Testis (tissue), 3 donors: ENCODE data around the gene MAPK6. TPM values are rescaled to one million over a fixed set of nuclear protein-coding genes. Genes with fewer than 3 reads are reported as not detected.
"Not testable (repeated sequence)": the region's sequence is repeated elsewhere in the genome, so short reads cannot be mapped to it uniquely, and the experiment has no call there.

Source experiments
- DNase-seq: peaks from one replicate; pipeline ENCODE4 v3.0.0-alpha.2; 2019
- H3K27ac ChIP-seq, 2 donors: fragments of 200-600 bp; sonication (generic); one replicate each; pipeline ENCODE4 v1.5.1; 2019
- H3K27me3 ChIP-seq: fragments of 200-600 bp; sonication (generic); one replicate; pipeline ENCODE4 v1.5.1; 2019
- H3K36me3 ChIP-seq: fragments of 200-600 bp; sonication (generic); one replicate; pipeline ENCODE4 v1.5.1; 2017; ENCODE audit warnings: low read depth; ENCODE audit errors: missing control alignments
- H3K4me1 ChIP-seq: fragments of 200-600 bp; sonication (generic); one replicate; pipeline ENCODE4 v1.5.1; 2019
- H3K4me3 ChIP-seq, 2 donors: fragments of 200-600 bp; sonication (generic); one replicate each; pipeline ENCODE4 v1.5.1; 2017 to 2019
- H3K9me3 ChIP-seq: fragments of 200-600 bp; sonication (generic); one replicate; pipeline ENCODE4 v1.5.1; 2017
- POLR2A ChIP-seq: fragments of 450-650 bp; IDR thresholded peaks from one replicate; pipeline ENCODE4 v1.6.1; 2017; ENCODE audit warnings: antibody characterized with exemption, mild to moderate bottlenecking, moderate library complexity
- WGBS, 2 donors: methylation state at CpG; one replicate each; pipeline ENCODE4 v1.1.5; 2018; 5-methylcytosine and 5-hydroxymethylcytosine counted together
- intact Hi-C: fragments of 100-400 bp; cut with DNase I; formaldehyde crosslinking; loops from one replicate; pipeline ENCODE4 v1.15.1; 2023; ENCODE audit warnings: low total_unique reads
- polyA plus RNA-seq: library from polyadenylated mRNA; stranded (reverse); fragments of 350-450 nt; fragmentation: Illumina TruSeq; extraction: RNeasy Lipid Tissue Mini Kit (QIAGEN cat#74804); gene quantifications from one replicate; pipeline ENCODE4 v1.2.3, GENCODE V29; 2014; ENCODE audit warnings: low read depth, low replicate concordance; ENCODE audit not compliant: insufficient read depth
- total RNA-seq, 2 donors: library from RNA; depleted of rRNA; stranded (reverse); fragments of >200 nt; gene quantifications; one replicate each; pipeline ENCODE4 v1.2.3, GENCODE V29; 2016
- TF ChIP-seq, protein P1 (sequence below), 3 experiments: fragments of 450-650 bp in 2 of 3; fragments of 200-600 bp in 1 of 3; sonication (generic) in 1 of 3; IDR thresholded peaks; one replicate each; pipeline ENCODE4 v1.5.1; 2016 to 2019; ENCODE audit warnings: antibody characterized with exemption in 3 of 3, mild to moderate bottlenecking in 2 of 3, moderate library complexity in 1 of 3

Gene MAPK6
- total and polyA plus RNA-seq, 3 donors from 2014 or later = 50.6 to 58.8 (median 57.6) TPM

DNA sequence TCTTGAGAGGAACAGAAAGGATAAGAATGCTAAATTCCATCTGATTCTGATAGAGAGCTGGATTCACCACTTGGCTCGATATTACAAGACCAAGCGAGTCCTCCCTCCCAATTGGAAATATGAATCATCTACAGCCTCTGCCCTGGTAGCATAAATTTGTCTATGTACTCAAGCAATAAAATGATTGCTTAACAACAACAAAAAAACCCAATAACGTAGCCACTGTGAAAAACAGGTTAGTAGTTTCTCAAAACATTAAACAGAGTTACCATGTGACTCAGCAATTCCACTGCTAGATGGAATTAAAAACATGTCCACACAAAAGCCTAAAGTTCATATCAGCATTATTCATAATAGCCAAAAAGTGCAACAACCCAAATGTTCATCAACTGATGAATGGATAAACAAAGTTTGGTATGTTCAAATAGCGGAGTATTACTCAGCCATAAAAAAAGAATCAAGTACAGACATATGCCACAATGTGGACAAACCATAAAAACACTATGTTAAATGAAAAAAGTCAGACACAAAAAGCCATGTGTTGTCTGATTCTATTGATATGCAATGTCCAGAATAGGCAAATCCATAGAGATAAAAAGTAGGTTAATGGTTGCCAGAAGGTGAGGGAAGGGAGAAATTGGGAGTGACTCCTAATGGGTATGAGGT lies 76.7 kb downstream of the MAPK6 start:
- no peaks in the 10 kb centered on the region for H3K36me3 ChIP-seq
- no peaks in the 10 kb centered on the region for H3K27me3 ChIP-seq
- H3K4me3 ChIP-seq = no peak overlapping the region
- WGBS, 2 donors = 63 to 87% methylated on average over 4 of the region's 4 CpGs
- H3K4me1 ChIP-seq = peaks cover 6% of the 10 kb centered on the region
- H3K9me3 ChIP-seq = no peaks in the 10 kb centered on the region
- intact Hi-C loops = no loop called here
- no peak overlapping the region for H3K27ac ChIP-seq
- TF ChIP-seq POLR2A = no peak
- TF ChIP-seq, protein P1, sequence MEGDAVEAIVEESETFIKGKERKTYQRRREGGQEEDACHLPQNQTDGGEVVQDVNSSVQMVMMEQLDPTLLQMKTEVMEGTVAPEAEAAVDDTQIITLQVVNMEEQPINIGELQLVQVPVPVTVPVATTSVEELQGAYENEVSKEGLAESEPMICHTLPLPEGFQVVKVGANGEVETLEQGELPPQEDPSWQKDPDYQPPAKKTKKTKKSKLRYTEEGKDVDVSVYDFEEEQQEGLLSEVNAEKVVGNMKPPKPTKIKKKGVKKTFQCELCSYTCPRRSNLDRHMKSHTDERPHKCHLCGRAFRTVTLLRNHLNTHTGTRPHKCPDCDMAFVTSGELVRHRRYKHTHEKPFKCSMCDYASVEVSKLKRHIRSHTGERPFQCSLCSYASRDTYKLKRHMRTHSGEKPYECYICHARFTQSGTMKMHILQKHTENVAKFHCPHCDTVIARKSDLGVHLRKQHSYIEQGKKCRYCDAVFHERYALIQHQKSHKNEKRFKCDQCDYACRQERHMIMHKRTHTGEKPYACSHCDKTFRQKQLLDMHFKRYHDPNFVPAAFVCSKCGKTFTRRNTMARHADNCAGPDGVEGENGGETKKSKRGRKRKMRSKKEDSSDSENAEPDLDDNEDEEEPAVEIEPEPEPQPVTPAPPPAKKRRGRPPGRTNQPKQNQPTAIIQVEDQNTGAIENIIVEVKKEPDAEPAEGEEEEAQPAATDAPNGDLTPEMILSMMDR (IDR thresholded peaks at IDR 0.05) = no peak
- DNase-seq = no peak

GRCh38 chr15:52096536-52096935 lies 77.5 kb downstream of the MAPK6 start:
- H3K27me3 ChIP-seq, intact Hi-C loops, H3K4me1 ChIP-seq, H3K27ac ChIP-seq, H3K36me3 ChIP-seq, H3K9me3 ChIP-seq, H3K4me3 ChIP-seq, DNase-seq: not testable (repeated sequence)
- WGBS, 2 donors = 95 to 98% methylated on average over 8 to 9 of the region's 9 CpGs

GRCh38 chr15:52097180-52097579 lies 78.2 kb downstream of the MAPK6 start:
- Histone ChIP-seq H3K9me3 (no peaks in the 10 kb centered on the region), H3K4me1 (peaks cover 6% of the 10 kb centered on the region), H3K27me3 (no peaks in the 10 kb centered on the region), H3K4me3 (no peak overlapping the region), H3K36me3 (no peaks in the 10 kb centered on the region), H3K27ac (no peak overlapping the region)
- no peak for DNase-seq
- TF ChIP-seq, protein P1 (IDR thresholded peaks at IDR 0.05) = no peak
- no peak for TF ChIP-seq POLR2A
- intact Hi-C loops = no loop called here

DNA sequence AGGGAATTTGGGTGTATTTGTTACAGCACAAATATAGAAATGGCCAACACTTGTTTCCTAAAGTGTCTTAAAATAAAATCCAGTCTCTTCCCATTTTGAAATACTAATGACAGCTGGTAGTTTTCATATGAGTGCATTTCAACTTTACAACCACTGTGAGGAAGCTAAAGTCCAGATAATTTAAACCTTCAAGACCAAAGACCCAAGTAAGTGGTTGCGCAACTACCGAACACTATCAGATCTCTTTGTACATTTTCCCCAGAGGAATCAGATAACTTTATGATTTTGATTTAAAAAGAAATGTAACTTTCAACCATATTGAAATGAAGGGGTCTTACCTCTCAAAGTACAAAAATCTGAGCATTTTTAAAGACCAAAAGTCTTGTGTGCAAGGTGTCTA lies 79.3 kb downstream of the MAPK6 start:
- Histone ChIP-seq H3K27ac (no peak overlapping the region), H3K4me1 (peaks cover 2% of the 10 kb centered on the region), H3K36me3 (no peaks in the 10 kb centered on the region), H3K27me3 (no peaks in the 10 kb centered on the region), H3K9me3 (no peaks in the 10 kb centered on the region), H3K4me3 (no peak overlapping the region)
- 74 to 81% methylated on average over 2 of the region's 2 CpGs for WGBS, 2 donors
- DNase-seq = no peak
- intact Hi-C loops = no loop called here
- TF ChIP-seq, protein P1 (IDR thresholded peaks at IDR 0.05) = no peak
- no peak for TF ChIP-seq POLR2A

GRCh38 chr15:52099651-52100272 lies 80.7 kb downstream of the MAPK6 start:
- Histone ChIP-seq H3K27ac (no peak overlapping the region), H3K4me1 (no peaks in the 10 kb centered on the region), H3K36me3 (no peaks in the 10 kb centered on the region), H3K27me3 (no peaks in the 10 kb centered on the region), H3K4me3 (no peak overlapping the region), H3K9me3 (no peaks in the 10 kb centered on the region)
- TF ChIP-seq, protein P1 (IDR thresholded peaks at IDR 0.05) = no peak
- no peak for TF ChIP-seq POLR2A
- 58 to 80% methylated on average over 15 of the region's 15 CpGs for WGBS, 2 donors
- intact Hi-C loops = no loop called here
- no peak for DNase-seq
